Endothelial cell of umbilical vein (primary cell): ENCODE data around the gene CPA3. TPM values are rescaled to one million over a fixed set of nuclear protein-coding genes. Genes with fewer than 3 reads are reported as not detected.

Source experiments
- BruUV-seq: library from RNA; stranded (reverse); fragments of 400-500 nt; replicated peaks from 2 replicates; lab custom pipeline; 2021; lab: Mats Ljungman, UMichigan
- CTCF ChIA-PET: fragments of 300-600, 350-600 bp; sonication (Branson Sonifier 250); formaldehyde crosslinking; loops from one replicate; lab custom pipeline; 2021; ENCODE audit warnings: antibody characterized with exemption, inconsistent platforms; lab: Charles Lee
- POLR2A ChIA-PET: fragments of 300-600, 350-600 bp; sonication (Branson Sonifier 250); formaldehyde crosslinking; loops from one replicate; lab custom pipeline; 2021; ENCODE audit warnings: antibody characterized with exemption, inconsistent platforms; lab: Charles Lee
- DNase-seq: peaks from one replicate; pipeline ENCODE4 v3.0.0-alpha.2; 2011; ENCODE audit warnings: low read depth, low spot score
- FAIRE-seq: peaks from 2 replicates; lab custom pipeline; 2011; peaks lifted over from hg19 to GRCh38; lab: Jason Lieb, UNC
- H2AFZ ChIP-seq: 2 replicates; pipeline ENCODE4 v1.6.0; 2012; ENCODE audit warnings: low read depth, low read length, control low read depth, inconsistent platforms
- H3K27ac ChIP-seq: 2 replicates; pipeline ENCODE4 v1.5.1; 2011; ENCODE audit warnings: low read depth, mild to moderate bottlenecking, control low read depth, low read length, moderate library complexity; ENCODE audit not compliant: insufficient read depth
- H3K27me3 ChIP-seq, 2 experiments: 2 replicates each; pipeline versions ENCODE4 v1.6.0 to v1.6.1; 2011; ENCODE audit warnings: low read length in 2 of 2, mixed read lengths in 1 of 2; ENCODE audit not compliant: control insufficient read depth in 2 of 2, insufficient read depth in 2 of 2
- H3K36me3 ChIP-seq, 2 experiments: 2 replicates in 1 of 2; 3 replicates in 1 of 2; pipeline ENCODE4 v1.5.1; 2011; ENCODE audit warnings: low read length in 2 of 2, mild to moderate bottlenecking in 1 of 2, moderate library complexity in 1 of 2; ENCODE audit not compliant: control insufficient read depth in 2 of 2, insufficient read depth in 2 of 2; ENCODE audit errors: extremely low read depth in 1 of 2
- H3K4me1 ChIP-seq: 3 replicates; pipeline ENCODE4 v1.5.1; 2011; ENCODE audit warnings: mild to moderate bottlenecking, low read length; ENCODE audit not compliant: control insufficient read depth, insufficient read depth; ENCODE audit errors: extremely low read depth
- H3K4me2 ChIP-seq: 2 replicates; pipeline ENCODE4 v1.6.1; 2011; ENCODE audit warnings: low read length, control low read depth, mixed read lengths; ENCODE audit not compliant: insufficient read depth
- H3K4me3 ChIP-seq, 3 experiments: fragments of 200-600 bp in 1 of 3; sonication (generic), shearing (Covaris generic) in 1 of 3; replicated peaks in 1 of 3; 2 replicates each; pipeline ENCODE4 v1.5.1; 2011 to 2016; ENCODE audit warnings: control low read depth in 3 of 3, low read length in 3 of 3, mild to moderate bottlenecking in 2 of 3, inconsistent platforms in 1 of 3, low read depth in 1 of 3, moderate library complexity in 1 of 3; ENCODE audit not compliant: insufficient read depth in 1 of 3
- H3K79me2 ChIP-seq: 2 replicates; pipeline ENCODE4 v1.6.0; 2012; ENCODE audit warnings: low read length, inconsistent platforms; ENCODE audit not compliant: control insufficient read depth, insufficient read depth
- H3K9ac ChIP-seq: replicated peaks from 2 replicates; pipeline ENCODE3; 2011; ENCODE audit warnings: low read length, control low read depth; ENCODE audit not compliant: insufficient read depth; ENCODE audit errors: extremely low read depth
- H3K9me1 ChIP-seq: replicated peaks from 3 replicates; pipeline ENCODE4 v1.6.0; 2011; ENCODE audit warnings: mild to moderate bottlenecking, low read length; ENCODE audit not compliant: control insufficient read depth, insufficient read depth; ENCODE audit errors: extremely low read depth
- H3K9me3 ChIP-seq: replicated peaks from 2 replicates; pipeline ENCODE4 v1.5.1; 2012; ENCODE audit warnings: low read length, inconsistent platforms; ENCODE audit not compliant: control insufficient read depth, insufficient read depth
- H4K20me1 ChIP-seq: replicated peaks from 2 replicates; pipeline ENCODE3; 2011; ENCODE audit warnings: mild to moderate bottlenecking, low read length; ENCODE audit not compliant: control insufficient read depth, insufficient read depth; ENCODE audit errors: extremely low read depth
- CTCF ChIP-seq, 2 donors: IDR thresholded peaks; 1 replicate in 1 of 2; 2 replicates in 1 of 2; pipeline ENCODE4 v1.5.1; 2011; ENCODE audit warnings: low read length in 2 of 2, mild to moderate bottlenecking in 2 of 2, moderate library complexity in 2 of 2, control low read depth in 1 of 2, inconsistent platforms in 1 of 2, low read depth in 1 of 2; ENCODE audit not compliant: insufficient read depth in 1 of 2; ENCODE audit errors: extremely low read depth in 1 of 2
- EZH2 ChIP-seq: IDR thresholded peaks from 2 replicates; pipeline ENCODE4 v1.6.1; 2012; ENCODE audit warnings: borderline replicate concordance, low read depth, mild to moderate bottlenecking, moderate library complexity, low read length, inconsistent platforms; ENCODE audit not compliant: severe bottlenecking
- FOS ChIP-seq: IDR thresholded peaks from 2 replicates; pipeline ENCODE4 v1.6.1; 2011; ENCODE audit warnings: mild to moderate bottlenecking, low read length, moderate library complexity, borderline replicate concordance; ENCODE audit not compliant: insufficient read depth
- GATA2 ChIP-seq: IDR thresholded peaks from 2 replicates; pipeline ENCODE4 v1.7.0; 2011; ENCODE audit warnings: low read depth, mild to moderate bottlenecking, moderate library complexity, mixed read lengths, low read length; ENCODE audit not compliant: insufficient read length, insufficient read depth
- JUN ChIP-seq: IDR thresholded peaks from 2 replicates; pipeline ENCODE4 v1.6.1; 2011; ENCODE audit warnings: borderline replicate concordance, low read depth; ENCODE audit not compliant: insufficient read length, insufficient read depth
- MAX ChIP-seq: IDR thresholded peaks from 2 replicates; pipeline ENCODE4 v1.6.1; 2011; ENCODE audit not compliant: insufficient read depth, insufficient read length
- MYC ChIP-seq: IDR thresholded peaks from one replicate; pipeline ENCODE4 v1.6.1; 2011; ENCODE audit warnings: mild to moderate bottlenecking, low read depth, low read length
- POLR2A ChIP-seq: IDR thresholded peaks from 2 replicates; pipeline ENCODE4 v1.6.1; 2012; ENCODE audit warnings: low read depth, mild to moderate bottlenecking, control low read depth, low read length
- POLR2AphosphoS5 ChIP-seq: IDR thresholded peaks from 2 replicates; pipeline ENCODE4 v1.6.1; 2012; ENCODE audit warnings: low read depth, mild to moderate bottlenecking, control low read depth, low read length, moderate library complexity; ENCODE audit not compliant: insufficient read depth
- dilution Hi-C: fragments of 300-500 bp; cut with MboI; formaldehyde crosslinking; loops from one replicate; pipeline ENCODE4 v1.15.0; 2019; ENCODE audit warnings: low sequenced_read_pairs; ENCODE audit not compliant: extremely low pct_ligation_motif_present
- intact Hi-C: fragments of 100-400 bp; cut with micrococcal nuclease; formaldehyde crosslinking; loops from one replicate; pipeline ENCODE4 v1.10.0; 2022
- polyA plus RNA-seq, 4 experiments: library from polyadenylated mRNA; depleted of rRNA in 3 of 4; stranded (reverse) in 3 of 4; unstranded in 1 of 4; fragments of >200 nt; gene quantifications; 2 replicates each; pipeline versions ENCODE4 v1.2.1 to v1.2.3, GENCODE V29; 2011 to 2012; ENCODE audit warnings: missing spikeins in 1 of 4
- total RNA-seq: library from RNA; stranded (reverse); gene quantifications from 2 replicates; pipeline ENCODE4 v1.2.3, GENCODE V29; 2021

CPA3 gene
- total and polyA plus RNA-seq, 2 donors (not counting 3 experiments of a cell fraction or from before 2014, with no cell fraction given), result 1.7 to 6.4 TPM

- Histone ChIP-seq H3K9me1 (no peaks in the 10 kb centered on the region), H3K79me2 (no peaks in the 10 kb centered on the region), H3K4me2 (no peak overlapping the region), H4K20me1 (no peaks in the 10 kb centered on the region), H3K9me3 (no peaks in the 10 kb centered on the region), H3K36me3 (no peaks in the 10 kb centered on the region), H2AFZ (no peak overlapping the region), H3K4me1 (no peaks in the 10 kb centered on the region), H3K9ac (no peak overlapping the region), H3K4me3 (no peak overlapping the region), H3K27ac (no peak overlapping the region), H3K27me3 (peaks cover 2 to 5% of the 10 kb centered on the region in 2 experiments)
- TF ChIP-seq JUN (no peak), MYC (no peak), MAX (no peak), FOS (no peak), POLR2AphosphoS5 (no peak), GATA2 (no peak), CTCF (IDR thresholded peaks at IDR 0.05; ENCODE audit: extremely low read depth in 1 of 2, insufficient read depth in 1 of 2, low read depth in 1 of 2, low read length in 2 of 2) (no peak), EZH2 (no peak), POLR2A (no peak)
- FAIRE-seq (no peak), DNase-seq (no peak)
- intact Hi-C loops (no loop called here), dilution Hi-C loops (no loop called here)
- CTCF ChIA-PET, result no interaction called here
- no TSS peak for BruUV-seq
- POLR2A ChIA-PET, result no interaction called here
These were observed 25.3 kb upstream of the CPA3 start for GRCh38 chr3:148839805-148840204.
